ENCODE data around the gene PGAP3. TPM values are rescaled to one million over a fixed set of nuclear protein-coding genes. Genes with fewer than 3 reads are reported as not detected.

Gene PGAP3
- total and polyA plus RNA-seq, 7 donors = 1.4 to 7.9 (median 4.5) TPM

- no peaks in the 10 kb centered on the region for H3K36me3 ChIP-seq (ENCODE audit: insufficient read depth in 1 of 2, low read depth in 1 of 2)
- peaks cover 18% of the 10 kb centered on the region for H3K4me1 ChIP-seq
- no peak for TF ChIP-seq CTCF (IDR thresholded peaks at IDR 0.05)
- peaks cover 0 to 14% (median 2%) of the 10 kb centered on the region in 3 donors for H3K27me3 ChIP-seq (ENCODE audit: insufficient read depth in 3 of 3, low read length in 2 of 3)
- H3K27ac ChIP-seq = no peak overlapping the region
- WGBS, 3 donors = 69 to 84% (median 72%) methylated on average over 8 of the region's 8 CpGs
- no peak overlapping the region for H3K4me3 ChIP-seq
- intact Hi-C loops (cut with DNase I) = no loop called here
- no peaks in the 10 kb centered on the region for H3K9me3 ChIP-seq
- no peak for ATAC-seq
- no peak for DNase-seq
Observed at GRCh38 chr17:39633570-39634183, 54.2 kb downstream of the PGAP3 start.

- Histone ChIP-seq H3K9me3 (no peaks in the 10 kb centered on the region), H3K27ac (no peak overlapping the region), H3K36me3 (ENCODE audit: insufficient read depth in 1 of 2, low read depth in 1 of 2) (no peaks in the 10 kb centered on the region), H3K4me3 (no peak overlapping the region), H3K27me3 (ENCODE audit: insufficient read depth in 3 of 3, low read length in 2 of 3) (peaks cover 0 to 26% (median 2%) of the 10 kb centered on the region in 3 donors), H3K4me1 (peaks cover 8% of the 10 kb centered on the region)
- no peak for ATAC-seq
- 26 to 39% (median 34%) methylated on average over 12 to 13 of the region's 13 CpGs for WGBS, 3 donors
- DNase-seq = no peak
- intact Hi-C loops (cut with DNase I) = no loop called here
- no peak for TF ChIP-seq CTCF (IDR thresholded peaks at IDR 0.05)
Observed at GRCh38 chr17:39632153-39632941, 55.5 kb downstream of the PGAP3 start.

GRCh38 chr17:39631403-39631802 lies 56.5 kb downstream of the PGAP3 start:
- no peak overlapping the region for H3K4me3 ChIP-seq
- ATAC-seq (no peak), DNase-seq (no peak)
- WGBS, 3 donors = 28 to 41% (median 35%) methylated on average over 6 of the region's 6 CpGs
- no peak for TF ChIP-seq CTCF (IDR thresholded peaks at IDR 0.05)
- H3K27me3 ChIP-seq (ENCODE audit: insufficient read depth in 3 of 3, low read length in 2 of 3) = peaks cover 0 to 35% (median 10%) of the 10 kb centered on the region in 3 donors
- no peak overlapping the region for H3K27ac ChIP-seq
- peaks cover 12% of the 10 kb centered on the region for H3K4me1 ChIP-seq
- intact Hi-C loops (cut with DNase I) = loop anchor here in 1 of 2 donors (2.0 kb wide), 1 partner anchor 119 kb away; no protein-coding TSS in a partner anchor
- no peaks in the 10 kb centered on the region for H3K36me3 ChIP-seq (ENCODE audit: insufficient read depth in 1 of 2, low read depth in 1 of 2)
- H3K9me3 ChIP-seq = no peaks in the 10 kb centered on the region

GRCh38 chr17:39629898-39630297 lies 58.0 kb downstream of the PGAP3 start:
- no peak for DNase-seq
- peaks cover 0 to 46% (median 13%) of the 10 kb centered on the region in 3 donors for H3K27me3 ChIP-seq (ENCODE audit: insufficient read depth in 3 of 3, low read length in 2 of 3)

More at GRCh38 chr17:39629898-39630297, 58.0 kb downstream of the PGAP3 start:
- H3K27ac ChIP-seq = no peak overlapping the region
- no peak for TF ChIP-seq CTCF (IDR thresholded peaks at IDR 0.05)
- intact Hi-C loops (cut with DNase I) = loop anchor here in 1 of 2 donors (2.0 to 10.0 kb wide), 2 partner anchors 121 to 235 kb away; partner anchors contain the start of genes IKZF3 and ZPBP2
- ATAC-seq = no peak
- H3K4me1 ChIP-seq = peaks cover 5% of the 10 kb centered on the region
- H3K9me3 ChIP-seq = no peaks in the 10 kb centered on the region
- no peaks in the 10 kb centered on the region for H3K36me3 ChIP-seq (ENCODE audit: insufficient read depth in 1 of 2, low read depth in 1 of 2)
- WGBS, 3 donors = 72 to 81% (median 74%) methylated on average over 12 of the region's 12 CpGs
- no peak overlapping the region for H3K4me3 ChIP-seq

Measured in psoas muscle (tissue), 8 donors.